ENCODE results near the gene MTPN. TPM values are rescaled to one million over a fixed set of nuclear protein-coding genes. Genes with fewer than 3 reads are reported as not detected.

Gene MTPN
- total RNA-seq, 4 donors from 2014 or later, result 39.4 to 74.3 (median 62.9) TPM

DNA sequence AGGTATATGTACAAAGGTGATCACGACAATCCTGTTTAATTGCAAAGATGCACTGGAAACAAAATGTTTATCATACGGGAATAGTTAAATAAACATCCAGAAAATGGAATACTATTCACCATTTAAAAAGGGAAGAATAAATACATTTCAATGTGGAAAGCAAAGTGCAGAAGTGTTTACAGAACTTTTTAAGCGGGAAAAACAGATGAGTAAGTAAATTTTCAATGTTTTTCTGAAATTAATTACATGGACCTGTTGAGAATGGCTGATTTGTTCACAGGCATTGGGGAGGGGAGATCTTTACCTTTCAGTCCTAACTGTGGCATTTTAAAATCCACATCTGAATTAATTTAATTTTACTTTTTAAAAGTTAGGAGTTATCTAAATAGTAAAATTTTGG lies 7.1 kb downstream of the MTPN start:
- Histone ChIP-seq H3K27me3 (no peaks in the 10 kb centered on the region), H3K4me3 (no peak overlapping the region), H3K36me3 (no peaks in the 10 kb centered on the region), H3K27ac (no peak overlapping the region), H3K9me3 (no peaks in the 10 kb centered on the region), H3K4me1 (peaks cover 0 to 20% (median 4%) of the 10 kb centered on the region in 4 donors)
- no peak for DNase-seq
- TF ChIP-seq, protein P1, sequence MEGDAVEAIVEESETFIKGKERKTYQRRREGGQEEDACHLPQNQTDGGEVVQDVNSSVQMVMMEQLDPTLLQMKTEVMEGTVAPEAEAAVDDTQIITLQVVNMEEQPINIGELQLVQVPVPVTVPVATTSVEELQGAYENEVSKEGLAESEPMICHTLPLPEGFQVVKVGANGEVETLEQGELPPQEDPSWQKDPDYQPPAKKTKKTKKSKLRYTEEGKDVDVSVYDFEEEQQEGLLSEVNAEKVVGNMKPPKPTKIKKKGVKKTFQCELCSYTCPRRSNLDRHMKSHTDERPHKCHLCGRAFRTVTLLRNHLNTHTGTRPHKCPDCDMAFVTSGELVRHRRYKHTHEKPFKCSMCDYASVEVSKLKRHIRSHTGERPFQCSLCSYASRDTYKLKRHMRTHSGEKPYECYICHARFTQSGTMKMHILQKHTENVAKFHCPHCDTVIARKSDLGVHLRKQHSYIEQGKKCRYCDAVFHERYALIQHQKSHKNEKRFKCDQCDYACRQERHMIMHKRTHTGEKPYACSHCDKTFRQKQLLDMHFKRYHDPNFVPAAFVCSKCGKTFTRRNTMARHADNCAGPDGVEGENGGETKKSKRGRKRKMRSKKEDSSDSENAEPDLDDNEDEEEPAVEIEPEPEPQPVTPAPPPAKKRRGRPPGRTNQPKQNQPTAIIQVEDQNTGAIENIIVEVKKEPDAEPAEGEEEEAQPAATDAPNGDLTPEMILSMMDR (IDR thresholded peaks at IDR 0.05), result no peak
- no peak for TF ChIP-seq POLR2A (IDR thresholded peaks at IDR 0.05)

DNA sequence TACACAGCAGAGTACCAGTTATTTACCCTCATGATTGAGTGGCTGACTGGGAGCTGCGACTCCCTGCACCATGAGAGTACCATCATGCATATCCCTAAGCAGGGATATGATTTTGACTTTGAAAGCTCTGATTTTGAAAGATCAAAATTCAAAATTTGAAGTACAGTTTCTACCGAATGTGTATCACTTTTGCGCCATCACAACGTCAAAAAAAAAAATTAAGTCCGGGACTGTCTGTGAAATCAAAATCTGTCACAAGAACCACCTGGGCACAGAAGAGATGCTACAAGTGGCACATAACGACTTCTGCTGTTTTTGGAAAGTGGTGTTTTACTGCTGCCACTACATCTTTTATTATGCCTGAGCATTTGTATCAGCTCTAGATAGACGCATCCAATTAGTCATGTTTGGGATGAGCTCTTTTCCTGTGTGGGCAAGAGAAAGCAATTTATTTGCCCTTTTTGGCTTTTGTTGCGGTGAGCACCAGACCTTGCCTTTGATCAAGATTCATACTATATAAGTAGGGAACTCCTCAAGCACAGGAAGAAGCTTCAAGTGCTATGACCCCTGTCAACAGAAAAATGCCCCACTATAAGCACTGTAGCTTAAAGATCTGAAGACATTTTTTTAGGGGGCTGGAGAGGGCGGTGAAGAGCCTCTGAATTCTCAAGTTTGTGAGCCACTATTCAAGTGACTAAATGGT lies 10.7 kb downstream of the MTPN start:
- no peak overlapping the region for H3K4me3 ChIP-seq
- TF ChIP-seq, protein P1 (IDR thresholded peaks at IDR 0.05), result no peak
- no peak for TF ChIP-seq POLR2A (IDR thresholded peaks at IDR 0.05)
- no peak for DNase-seq
- H3K36me3 ChIP-seq, result no peaks in the 10 kb centered on the region
- H3K4me1 ChIP-seq, result peaks cover 0 to 15% (median 0%) of the 10 kb centered on the region in 4 donors
- no peak overlapping the region for H3K27ac ChIP-seq
- no peaks in the 10 kb centered on the region for H3K27me3 ChIP-seq
- no peaks in the 10 kb centered on the region for H3K9me3 ChIP-seq

DNA sequence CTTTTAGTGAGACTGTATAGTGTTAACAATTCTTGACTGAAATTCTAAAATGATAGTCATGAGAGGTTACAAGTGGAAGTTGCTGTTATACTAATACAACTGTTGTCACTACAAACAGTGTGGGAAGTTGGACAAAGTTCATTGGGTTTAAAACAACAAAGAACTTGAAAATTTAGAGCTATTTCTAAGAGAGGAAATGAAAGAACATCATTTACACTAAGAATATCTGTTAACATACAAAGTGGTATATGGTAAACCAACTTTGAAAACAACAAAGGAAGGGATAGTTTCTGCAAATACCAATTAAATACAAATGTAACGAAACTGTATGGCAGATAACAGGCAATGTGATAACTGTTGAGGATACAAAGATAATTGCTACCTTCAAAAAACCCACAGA lies 11.6 kb downstream of the MTPN start:
- no peaks in the 10 kb centered on the region for H3K36me3 ChIP-seq
- peaks cover 0 to 15% (median 0%) of the 10 kb centered on the region in 4 donors for H3K4me1 ChIP-seq
- no peak overlapping the region for H3K27ac ChIP-seq
- TF ChIP-seq, protein P1 (IDR thresholded peaks at IDR 0.05), result no peak
- TF ChIP-seq POLR2A (IDR thresholded peaks at IDR 0.05), result no peak
- no peak overlapping the region for H3K4me3 ChIP-seq
- no peak for DNase-seq
- H3K9me3 ChIP-seq, result no peaks in the 10 kb centered on the region
- no peaks in the 10 kb centered on the region for H3K27me3 ChIP-seq

DNA sequence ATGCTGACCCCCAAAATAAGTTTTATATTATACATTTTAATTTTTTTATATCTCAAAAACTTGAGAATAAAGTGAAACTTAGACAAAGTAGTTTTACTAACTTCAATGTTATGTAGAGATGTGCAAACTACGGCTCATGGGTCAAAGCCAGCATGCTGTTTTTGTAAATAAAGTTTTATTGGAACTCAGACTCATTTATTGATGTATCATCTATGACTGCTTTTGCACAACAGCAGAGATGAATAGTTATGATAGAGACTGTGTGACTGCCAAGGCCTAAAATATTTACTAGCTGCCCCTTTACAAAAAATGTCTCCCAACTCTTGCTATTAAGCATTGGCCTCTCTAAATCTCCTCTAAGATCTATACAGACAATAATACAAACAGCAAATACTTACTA lies 12.4 kb downstream of the MTPN start:
- Histone ChIP-seq H3K9me3 (no peaks in the 10 kb centered on the region), H3K27me3 (no peaks in the 10 kb centered on the region), H3K36me3 (no peaks in the 10 kb centered on the region), H3K27ac (peak overlapping the region in 1 of 4 donors; percentile 3), H3K4me1 (peaks cover 0 to 15% (median 0%) of the 10 kb centered on the region in 4 donors), H3K4me3 (no peak overlapping the region)
- no peak for TF ChIP-seq POLR2A (IDR thresholded peaks at IDR 0.05)
- TF ChIP-seq, protein P1 (IDR thresholded peaks at IDR 0.05), result no peak
- DNase-seq, result no peak

DNA sequence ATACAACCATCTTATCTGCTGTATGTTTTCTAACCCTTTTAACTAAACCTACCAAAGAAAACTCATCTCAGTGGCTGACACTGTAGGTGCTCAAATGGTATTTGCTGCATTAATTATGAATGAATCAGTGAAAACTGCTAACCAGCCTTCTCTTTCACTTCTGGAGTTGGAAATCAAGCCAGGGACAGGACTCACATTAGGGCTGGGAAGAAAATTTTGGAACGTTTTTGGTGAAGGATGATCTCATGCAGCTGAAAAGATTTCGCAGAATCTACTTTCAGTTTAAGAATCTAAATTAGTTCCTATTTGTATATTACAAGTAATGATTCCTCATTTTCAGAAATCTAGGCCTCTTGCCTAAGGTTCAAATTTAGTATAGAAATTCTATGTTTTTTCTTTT lies 12.9 kb downstream of the MTPN start:
- Histone ChIP-seq H3K27ac (peak overlapping the region in 1 of 4 donors; percentile 3), H3K36me3 (no peaks in the 10 kb centered on the region), H3K9me3 (no peaks in the 10 kb centered on the region), H3K27me3 (no peaks in the 10 kb centered on the region), H3K4me3 (no peak overlapping the region), H3K4me1 (peaks cover 0 to 15% (median 0%) of the 10 kb centered on the region in 4 donors)
- no peak for DNase-seq
- TF ChIP-seq, protein P1 (IDR thresholded peaks at IDR 0.05), result no peak
- no peak for TF ChIP-seq POLR2A (IDR thresholded peaks at IDR 0.05)

All from Peyer's patch (tissue), 4 donors.